Activated naive CD4-positive, alpha-beta T cell treated with anti-CD3 and anti-CD28 coated beads for 36 hours (primary cell): Measurements from ENCODE around the gene PEX14. TPM values are rescaled to one million over a fixed set of nuclear protein-coding genes. Genes with fewer than 3 reads are reported as not detected.

Experiments
- CTCF ChIA-PET: fragments of 350-600 bp; sonication (Branson Sonifier 250); formaldehyde crosslinking; loops from one replicate; lab custom pipeline; 2021; ENCODE audit warnings: antibody characterized with exemption; lab: Charles Lee
- DNase-seq: peaks from one replicate; pipeline ENCODE4 v3.0.0-alpha.2; 2020
- H3K27ac Mint-ChIP-seq: one replicate; pipeline ENCODE4 v1.8.0; 2021; ENCODE audit warnings: mild to moderate bottlenecking, mixed read lengths
- H3K27me3 Mint-ChIP-seq: one replicate; pipeline ENCODE4 v1.8.0; 2021; ENCODE audit warnings: low read depth, mixed read lengths
- H3K36me3 Mint-ChIP-seq: one replicate; pipeline ENCODE4 v1.8.0; 2021; ENCODE audit warnings: low read depth, mixed read lengths
- H3K4me1 Mint-ChIP-seq: one replicate; pipeline ENCODE4 v1.8.0; 2021; ENCODE audit warnings: low read depth, mixed read lengths
- H3K4me3 Mint-ChIP-seq: one replicate; pipeline ENCODE4 v1.8.0; 2021; ENCODE audit warnings: mild to moderate bottlenecking, moderate library complexity, mixed read lengths
- H3K9me3 Mint-ChIP-seq: one replicate; pipeline ENCODE4 v1.8.0; 2021; ENCODE audit warnings: mixed read lengths
- intact Hi-C: fragments of 100-400 bp; cut with micrococcal nuclease; formaldehyde crosslinking; loops from one replicate; pipeline ENCODE4 v1.15.1; 2023
- total RNA-seq, 2 experiments: library from RNA; stranded (reverse); gene quantifications; one replicate each; pipeline ENCODE4 v1.2.3, GENCODE V29; 2021

PEX14 gene
- total RNA-seq, 2 experiments from 2014 or later: 15.8 to 17.2 TPM

- Mint-ChIP-seq H3K4me3 (no peak overlapping the region), H3K9me3 (no peaks in the 10 kb centered on the region), H3K36me3 (no peaks in the 10 kb centered on the region), H3K4me1 (peaks cover 2% of the 10 kb centered on the region), H3K27ac (no peak overlapping the region), H3K27me3 (peaks cover 3% of the 10 kb centered on the region)
- DNase-seq: no peak
- CTCF ChIA-PET: no interaction called here
- intact Hi-C loops: no loop called here
These were observed 164.4 kb downstream of the PEX14 start for GRCh38 chr1:10639011-10639774.

DNA sequence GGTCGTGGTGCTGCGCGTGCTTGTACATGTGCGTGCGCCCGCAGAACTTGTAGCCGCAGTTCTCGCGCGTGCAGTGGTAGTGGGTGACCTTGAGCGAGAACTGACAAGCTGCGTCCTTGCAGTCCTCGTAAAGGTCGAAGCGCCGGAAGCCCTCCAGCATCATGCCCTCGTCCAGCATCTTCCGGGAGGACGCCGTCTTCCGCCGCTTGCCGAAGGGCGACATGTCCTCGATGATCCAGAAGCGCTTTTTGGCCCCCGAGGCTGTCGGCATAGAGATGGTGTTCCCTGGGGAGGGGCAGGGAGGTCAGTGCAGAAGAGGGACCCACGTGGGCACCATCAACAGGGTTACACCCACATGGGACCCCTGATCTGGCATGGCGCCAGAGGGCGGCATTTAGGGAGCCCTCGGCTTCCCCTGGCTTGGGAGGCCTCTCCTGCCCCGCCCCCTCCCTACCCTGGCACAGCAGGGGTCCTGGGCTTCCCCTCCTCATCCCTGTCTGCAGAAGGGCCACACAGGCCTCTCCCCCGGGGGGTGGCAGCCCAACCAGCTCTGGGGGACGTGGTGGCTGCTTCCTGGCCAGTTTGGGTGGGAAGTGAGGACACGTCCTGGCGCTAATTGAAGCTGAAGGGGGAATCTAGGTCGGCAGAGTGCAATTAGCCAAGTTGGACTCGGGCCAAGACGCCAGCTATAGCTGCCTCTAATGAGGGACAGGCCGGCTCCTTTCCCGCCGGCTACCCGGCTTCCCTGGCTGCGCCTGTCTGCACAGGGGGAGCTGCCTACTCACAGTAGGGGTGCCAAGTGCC is 165.2 kb downstream of the PEX14 start:
- Mint-ChIP-seq H3K4me3 (no peak overlapping the region), H3K36me3 (no peaks in the 10 kb centered on the region), H3K27me3 (peaks cover 3% of the 10 kb centered on the region), H3K9me3 (no peaks in the 10 kb centered on the region), H3K4me1 (peaks cover 2% of the 10 kb centered on the region), H3K27ac (no peak overlapping the region)
- CTCF ChIA-PET: interaction anchor here (0.5 kb wide), 1 partner anchor 225 kb away, joined by 5 read pairs; no protein-coding TSS in a partner anchor
- intact Hi-C loops: no loop called here
- no peak for DNase-seq

DNA sequence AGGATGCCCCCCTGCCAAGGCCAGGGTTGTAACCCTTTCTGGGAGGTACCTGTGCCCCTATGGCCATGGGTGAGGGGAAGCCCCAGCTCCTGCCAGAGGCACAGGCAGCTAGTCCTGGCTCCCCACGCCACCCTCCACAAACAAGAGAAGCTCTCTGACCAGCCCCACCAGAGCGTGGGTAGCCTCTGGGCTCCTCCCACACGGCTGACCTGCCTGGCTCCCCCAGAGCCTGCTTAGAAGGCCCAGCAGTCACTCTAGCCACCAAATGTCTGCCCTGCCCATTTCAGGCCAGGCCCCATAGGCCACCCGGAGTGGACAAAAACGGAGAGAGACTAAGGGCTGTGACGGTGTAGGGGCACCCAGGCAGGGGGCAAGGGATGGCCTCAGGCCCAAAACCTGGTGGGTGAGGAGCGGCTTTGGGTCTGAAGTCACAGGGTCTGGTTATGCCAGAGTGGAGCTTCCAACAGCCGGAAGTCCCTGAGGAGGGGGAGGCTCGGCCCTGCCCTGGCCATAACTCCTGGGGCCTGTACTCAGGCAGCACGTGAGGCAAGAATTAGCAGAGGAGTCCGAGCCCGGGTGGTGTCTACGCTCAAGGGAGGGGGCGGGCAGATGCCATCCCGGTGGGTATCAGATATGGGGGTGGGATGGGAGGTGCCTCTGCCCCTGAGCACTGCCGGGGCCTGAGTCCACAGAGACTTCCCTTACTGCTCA is 166.2 kb downstream of the PEX14 start:
- Mint-ChIP-seq H3K27ac (no peak overlapping the region), H3K4me1 (peaks cover 2% of the 10 kb centered on the region), H3K27me3 (peaks cover 3% of the 10 kb centered on the region), H3K9me3 (no peaks in the 10 kb centered on the region), H3K4me3 (no peak overlapping the region), H3K36me3 (no peaks in the 10 kb centered on the region)
- intact Hi-C loops: no loop called here
- DNase-seq: no peak
- CTCF ChIA-PET: no interaction called here

GRCh38 chr1:10641976-10642375 is 167.2 kb downstream of the PEX14 start:
- H3K4me1 Mint-ChIP-seq: peaks cover 2% of the 10 kb centered on the region
- intact Hi-C loops: no loop called here

DNA sequence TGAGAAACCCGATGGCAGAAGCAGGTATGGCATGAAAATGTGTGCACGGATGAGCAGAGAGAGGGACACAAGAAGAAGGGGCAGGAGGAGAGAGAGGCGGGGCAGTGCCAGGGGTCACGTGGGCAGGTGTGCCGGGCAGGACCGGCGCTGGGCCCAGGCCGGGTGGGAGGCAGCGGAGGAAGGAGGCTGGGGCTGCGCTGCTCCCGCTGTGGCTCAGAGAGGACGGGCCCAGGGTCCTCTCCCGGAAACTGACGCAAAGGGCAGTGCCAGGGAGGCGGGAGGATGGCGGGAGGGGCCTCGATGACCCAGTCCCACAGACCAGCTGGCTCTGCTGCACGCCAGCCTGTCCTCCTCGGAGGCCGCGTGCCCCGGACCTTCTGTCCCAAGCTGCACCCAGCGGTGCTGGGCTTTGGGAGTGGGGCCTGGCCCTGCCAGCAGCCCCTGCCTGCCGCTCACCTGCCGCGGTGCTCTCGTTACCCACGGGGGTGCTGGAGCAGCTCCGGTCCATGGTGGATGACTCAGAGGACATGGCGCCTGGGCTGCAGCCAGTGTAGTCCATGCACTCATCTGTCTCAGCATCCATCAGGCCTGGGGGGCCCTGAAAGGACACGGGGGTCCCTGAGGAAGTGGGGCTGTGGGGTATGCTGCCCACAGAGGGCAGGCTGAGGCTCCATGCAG is 167.8 kb downstream of the PEX14 start:
- DNase-seq: no peak
- Mint-ChIP-seq H3K4me3 (no peak overlapping the region), H3K9me3 (no peaks in the 10 kb centered on the region), H3K4me1 (peaks cover 2% of the 10 kb centered on the region), H3K36me3 (no peaks in the 10 kb centered on the region), H3K27ac (no peak overlapping the region), H3K27me3 (peaks cover 2% of the 10 kb centered on the region)
- intact Hi-C loops: no loop called here
- CTCF ChIA-PET: no interaction called here

More at GRCh38 chr1:10641976-10642375, 167.2 kb downstream of the PEX14 start:
- Mint-ChIP-seq H3K27ac (no peak overlapping the region), H3K9me3 (no peaks in the 10 kb centered on the region), H3K36me3 (no peaks in the 10 kb centered on the region), H3K27me3 (peaks cover 3% of the 10 kb centered on the region), H3K4me3 (no peak overlapping the region)
- CTCF ChIA-PET: no interaction called here
- no peak for DNase-seq

DNA sequence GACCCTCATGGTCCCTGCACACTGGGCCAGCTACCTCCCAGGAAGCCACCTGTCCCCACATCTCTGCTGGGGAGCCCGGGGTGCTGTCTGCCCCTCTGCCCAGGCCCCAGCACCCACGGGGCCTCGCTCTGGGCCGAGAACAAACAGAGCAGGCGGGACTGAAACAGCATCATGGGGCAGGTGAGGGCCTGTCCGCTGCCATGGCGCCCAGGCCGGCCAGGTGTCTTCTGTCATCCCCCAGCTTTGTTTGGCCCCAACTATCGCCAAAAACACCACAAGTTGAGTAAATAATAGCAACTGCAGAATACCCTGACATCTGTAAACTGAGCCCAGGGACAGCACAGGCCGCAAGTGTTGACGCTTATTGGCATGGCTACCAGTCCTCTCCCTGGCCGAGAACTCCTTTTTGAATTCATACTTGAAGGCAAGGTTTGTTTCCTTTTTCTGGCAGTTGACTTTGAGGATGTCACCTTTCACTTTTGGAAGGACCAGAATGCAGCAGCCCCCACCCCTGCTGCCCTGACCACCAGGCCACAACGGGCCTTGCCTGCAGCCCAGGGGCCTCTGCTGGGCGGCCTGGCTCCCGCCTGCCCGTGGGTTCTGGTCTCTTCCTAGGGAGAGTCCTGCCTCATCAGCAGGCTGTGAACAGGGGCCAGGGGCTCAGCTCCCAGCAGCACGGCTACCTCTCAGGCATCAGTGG is 169.0 kb downstream of the PEX14 start:
- CTCF ChIA-PET: interaction anchor here (0.6 kb wide), 1 partner anchor 207 kb away, joined by 4 read pairs; no protein-coding TSS in a partner anchor
- no peaks in the 10 kb centered on the region for H3K27me3 Mint-ChIP-seq
- no peak for DNase-seq
- H3K4me1 Mint-ChIP-seq: no peaks in the 10 kb centered on the region
- H3K27ac Mint-ChIP-seq: no peak overlapping the region
- intact Hi-C loops: no loop called here
- no peaks in the 10 kb centered on the region for H3K36me3 Mint-ChIP-seq
- no peak overlapping the region for H3K4me3 Mint-ChIP-seq
- H3K9me3 Mint-ChIP-seq: no peaks in the 10 kb centered on the region

DNA sequence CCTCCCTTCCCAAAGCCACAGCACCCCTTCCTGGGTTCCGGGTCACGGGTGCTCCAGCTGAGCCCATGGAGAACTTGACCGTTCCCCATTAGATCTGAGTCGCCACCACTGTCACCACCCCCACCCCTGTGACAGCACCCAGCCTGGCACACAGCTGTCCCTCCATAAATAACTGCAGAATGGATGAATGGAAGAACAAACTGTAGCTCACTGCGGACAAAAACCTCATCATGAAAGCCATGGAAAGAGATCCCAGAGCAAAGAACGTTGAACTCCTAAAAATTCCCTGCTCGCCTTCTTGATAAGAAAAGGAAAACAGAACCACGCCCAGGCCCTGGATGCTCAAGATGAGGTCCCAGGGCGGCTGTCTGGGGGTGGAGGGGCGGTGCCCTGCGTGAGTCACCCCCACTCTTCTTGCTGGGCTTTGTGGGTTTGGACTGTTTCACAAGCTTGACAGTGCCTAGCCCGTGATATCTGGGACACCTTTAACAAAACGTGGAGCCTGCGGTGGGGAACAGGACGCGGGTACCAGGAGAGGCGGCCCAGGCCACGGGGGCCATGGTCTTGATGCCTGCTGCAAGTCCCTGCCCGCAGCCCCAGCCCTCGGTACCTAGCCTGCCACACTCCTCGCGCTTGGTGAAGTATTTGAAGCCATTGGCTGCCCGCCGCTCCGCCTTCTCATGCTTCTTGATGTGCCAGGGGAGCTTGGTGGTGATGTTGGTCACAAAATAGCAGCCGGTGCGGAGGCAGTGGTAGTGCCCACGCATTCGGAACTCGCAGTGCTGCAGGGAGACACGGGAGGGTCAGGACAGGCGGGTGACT is 169.8 kb downstream of the PEX14 start:
- no peak overlapping the region for H3K4me3 Mint-ChIP-seq
- H3K27ac Mint-ChIP-seq: no peak overlapping the region
- H3K36me3 Mint-ChIP-seq: no peaks in the 10 kb centered on the region
- H3K27me3 Mint-ChIP-seq: no peaks in the 10 kb centered on the region
- CTCF ChIA-PET: no interaction called here
- no peak for DNase-seq
- H3K9me3 Mint-ChIP-seq: no peaks in the 10 kb centered on the region
- H3K4me1 Mint-ChIP-seq: no peaks in the 10 kb centered on the region
- intact Hi-C loops: no loop called here

DNA sequence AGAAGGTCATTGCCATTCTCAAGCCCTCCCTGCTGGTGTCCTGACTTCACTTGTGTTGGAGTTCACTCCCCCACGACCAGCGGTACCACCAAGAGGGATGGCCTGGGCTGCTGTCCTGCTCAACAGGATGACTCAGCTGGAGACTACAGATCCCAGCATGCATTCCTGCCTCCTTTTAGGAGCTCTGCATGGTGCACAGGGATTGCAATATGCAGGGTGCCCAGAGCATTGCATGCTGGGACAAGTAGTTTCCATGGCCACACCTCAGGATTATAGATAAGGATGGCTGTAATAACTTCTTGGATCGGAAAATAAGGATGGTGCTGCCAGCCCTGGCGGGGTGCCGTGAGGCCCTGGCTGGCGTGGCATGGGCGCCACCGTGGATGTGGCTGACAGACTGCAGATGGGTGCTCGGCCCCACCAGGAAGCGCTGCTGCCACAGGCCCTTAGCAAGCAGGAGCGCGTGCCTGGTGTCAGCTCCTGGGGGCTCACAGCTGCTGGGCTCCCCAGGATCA is 171.7 kb downstream of the PEX14 start:
- no peaks in the 10 kb centered on the region for H3K36me3 Mint-ChIP-seq
- CTCF ChIA-PET: no interaction called here
- H3K27ac Mint-ChIP-seq: no peak overlapping the region
- H3K4me3 Mint-ChIP-seq: no peak overlapping the region
- H3K9me3 Mint-ChIP-seq: no peaks in the 10 kb centered on the region
- intact Hi-C loops: no loop called here
- DNase-seq: no peak
- no peaks in the 10 kb centered on the region for H3K27me3 Mint-ChIP-seq
- no peaks in the 10 kb centered on the region for H3K4me1 Mint-ChIP-seq

DNA sequence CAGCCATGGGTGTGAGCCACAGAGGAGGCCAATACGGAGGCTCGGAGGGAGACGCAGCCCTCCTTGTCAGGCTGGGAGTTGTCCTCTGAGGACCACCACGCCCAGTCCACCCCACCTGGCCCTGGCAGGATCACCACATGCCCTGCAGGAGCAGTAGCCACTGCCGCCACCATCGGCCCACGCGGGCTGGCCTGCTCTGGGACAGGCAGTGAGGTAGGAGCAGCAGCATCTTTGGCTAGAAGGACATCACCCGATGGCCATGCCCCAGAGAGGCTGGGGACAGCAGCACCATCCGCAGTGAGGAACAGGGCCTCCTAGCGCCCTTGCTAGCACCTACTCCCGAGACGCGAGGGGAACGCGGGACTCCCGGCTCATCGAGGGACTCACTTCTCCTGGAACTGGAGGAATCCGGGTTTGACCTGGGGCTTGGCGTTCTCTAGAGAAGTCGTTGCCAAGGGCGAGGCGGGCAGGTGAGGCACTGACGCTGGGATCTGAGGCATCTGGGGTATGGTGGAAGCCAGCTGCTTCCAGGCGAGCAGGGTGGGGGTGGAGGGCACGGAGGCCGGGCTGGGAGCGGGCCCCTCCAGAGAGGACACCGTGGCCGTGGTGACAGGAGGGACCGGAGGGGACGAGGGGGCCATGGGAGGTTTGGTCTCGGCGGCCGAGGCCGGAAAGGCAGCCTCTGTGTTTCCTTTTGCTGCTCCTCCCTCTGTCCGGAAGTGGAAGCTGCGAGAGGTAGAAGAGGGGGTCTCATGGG is 172.8 kb downstream of the PEX14 start:
- Mint-ChIP-seq H3K4me1 (no peaks in the 10 kb centered on the region), H3K27me3 (no peaks in the 10 kb centered on the region), H3K4me3 (no peak overlapping the region), H3K36me3 (no peaks in the 10 kb centered on the region), H3K27ac (no peak overlapping the region), H3K9me3 (no peaks in the 10 kb centered on the region)
- intact Hi-C loops: no loop called here
- CTCF ChIA-PET: no interaction called here
- DNase-seq: no peak

- Mint-ChIP-seq H3K27me3 (no peaks in the 10 kb centered on the region), H3K27ac (no peak overlapping the region), H3K36me3 (no peaks in the 10 kb centered on the region), H3K9me3 (no peaks in the 10 kb centered on the region), H3K4me1 (no peaks in the 10 kb centered on the region), H3K4me3 (no peak overlapping the region)
- intact Hi-C loops: no loop called here
- no peak for DNase-seq
- CTCF ChIA-PET: no interaction called here
These were observed 174.2 kb downstream of the PEX14 start for GRCh38 chr1:10648689-10649516.
